ENCODE results near the gene RIPPLY2. TPM values are rescaled to one million over a fixed set of nuclear protein-coding genes. Genes with fewer than 3 reads are reported as not detected.
"Not testable (repeated sequence)": the region's sequence is repeated elsewhere in the genome, so short reads cannot be mapped to it uniquely, and the experiment has no call there.

RIPPLY2 gene, protein sequence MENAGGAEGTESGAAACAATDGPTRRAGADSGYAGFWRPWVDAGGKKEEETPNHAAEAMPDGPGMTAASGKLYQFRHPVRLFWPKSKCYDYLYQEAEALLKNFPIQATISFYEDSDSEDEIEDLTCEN
- total RNA-seq (not detected), polyA plus RNA-seq (not detected)

DNA sequence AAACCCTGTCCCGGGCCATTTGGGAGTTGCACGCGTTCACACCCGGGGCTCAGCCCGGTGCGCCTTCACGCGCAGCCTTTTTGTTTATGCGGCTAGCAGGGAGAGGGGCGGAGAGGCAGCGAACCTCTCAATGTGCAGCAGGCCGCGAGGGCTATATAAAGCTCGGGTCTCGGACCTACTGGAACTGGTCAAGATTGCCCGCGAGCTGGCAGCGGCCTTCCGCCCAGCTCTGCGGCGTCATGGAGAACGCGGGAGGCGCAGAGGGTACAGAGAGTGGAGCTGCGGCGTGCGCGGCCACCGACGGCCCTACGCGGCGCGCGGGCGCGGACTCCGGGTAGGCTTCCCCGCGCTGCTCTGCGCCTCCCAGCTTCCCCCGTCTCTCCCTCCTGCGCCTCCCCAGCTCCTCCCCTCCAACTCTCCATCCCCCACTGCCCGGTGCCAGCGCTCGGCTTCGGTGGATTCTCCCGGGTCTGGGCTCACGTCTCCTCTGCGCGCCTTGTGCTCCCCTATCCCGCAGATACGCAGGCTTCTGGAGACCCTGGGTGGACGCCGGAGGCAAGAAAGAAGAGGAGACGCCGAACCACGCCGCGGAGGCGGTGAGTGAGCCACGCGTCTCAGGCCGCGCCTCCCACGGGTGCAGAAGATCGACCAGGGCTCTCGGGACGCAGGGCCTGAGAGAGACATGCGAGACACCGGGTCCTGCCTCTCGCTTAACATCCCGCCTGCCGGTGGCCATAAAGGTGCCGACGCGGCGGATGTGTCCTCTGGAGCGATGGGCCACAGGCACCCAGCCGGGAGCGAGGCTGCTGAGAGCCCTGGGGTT lies at the start of gene RIPPLY2:
TSS of gene RIPPLY2 (plus strand) at position 183 of the 823 bp plus-strand sequence. CDS start at position 240, 57 bp downstream.
- H3K4me3 Mint-ChIP-seq, result peak within 1 kb of the TSS; percentile 48 to 82 (median 54)
- Histone ChIP-seq H3K4me3 (ENCODE audit: low read depth, low read length) (no peak within 1 kb of the TSS), H3K9me3 (ENCODE audit: control insufficient read depth in 2 of 2, low read length in 2 of 2) (no peaks in the 10 kb centered on the region), H3K4me1 (ENCODE audit: control insufficient read depth, insufficient read depth, low read length, poor library complexity, severe bottlenecking) (peaks cover 14% of the 10 kb centered on the region), H3K27me3 (ENCODE audit: control insufficient read depth, insufficient read depth, low read length) (peaks cover 40% of the 10 kb centered on the region), H3K27ac (ENCODE audit: insufficient read depth, low read length, poor library complexity, severe bottlenecking) (no peak within 1 kb of the TSS), H3K36me3 (ENCODE audit: control insufficient read depth, insufficient read depth, low read length) (no peaks in the 10 kb centered on the region)
- ATAC-seq (ENCODE audit: low read depth in 2 of 2) (peak in 1 of 2 donors; percentile 37), DNase-seq (peak in 1 of 3 donors; percentile 12)
- H3K27me3 Mint-ChIP-seq, result peaks cover 60% of the 10 kb centered on the region
- no peaks in the 10 kb centered on the region for H3K36me3 Mint-ChIP-seq
- H3K27ac Mint-ChIP-seq, result no peak within 1 kb of the TSS
- H3K9me3 Mint-ChIP-seq, result peaks cover 0 to 8% (median 0%) of the 10 kb centered on the region in 7 donors
- peaks cover 0 to 14% (median 4%) of the 10 kb centered on the region in 4 donors for H3K4me1 Mint-ChIP-seq

DNA sequence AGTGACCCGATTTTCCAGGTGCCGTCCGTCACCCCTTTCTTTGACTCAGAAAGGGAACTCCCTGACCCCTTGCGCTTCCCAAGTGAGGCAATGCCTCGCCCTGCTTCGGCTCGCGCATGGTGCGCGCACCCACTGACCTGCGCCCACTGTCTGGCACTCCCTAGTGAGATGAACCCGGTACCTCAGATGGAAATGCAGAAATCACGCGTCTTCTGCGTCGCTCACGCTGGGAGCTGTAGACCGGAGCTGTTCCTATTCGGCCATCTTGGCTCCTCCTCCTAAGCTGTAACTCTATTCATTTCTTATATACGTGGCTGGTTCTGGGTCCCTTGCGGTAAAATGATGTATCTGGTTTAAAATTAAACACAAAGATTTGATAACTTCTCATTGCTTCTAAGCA lies 49.7 kb upstream of the RIPPLY2 start:
- not testable (repeated sequence) for H3K36me3 Mint-ChIP-seq; DNase-seq; H3K27me3 ChIP-seq (ENCODE audit: control insufficient read depth, insufficient read depth, low read length); H3K9me3 Mint-ChIP-seq; H3K27ac ChIP-seq (ENCODE audit: insufficient read depth, low read length, poor library complexity, severe bottlenecking); H3K9me3 ChIP-seq (ENCODE audit: control insufficient read depth in 2 of 2, low read length in 2 of 2); H3K27ac Mint-ChIP-seq; H3K4me1 ChIP-seq (ENCODE audit: control insufficient read depth, insufficient read depth, low read length, poor library complexity, severe bottlenecking); H3K27me3 Mint-ChIP-seq; ATAC-seq (ENCODE audit: low read depth in 2 of 2); H3K4me3 Mint-ChIP-seq; H3K4me3 ChIP-seq (ENCODE audit: low read depth, low read length); H3K4me1 Mint-ChIP-seq; H3K36me3 ChIP-seq (ENCODE audit: control insufficient read depth, insufficient read depth, low read length)

DNA sequence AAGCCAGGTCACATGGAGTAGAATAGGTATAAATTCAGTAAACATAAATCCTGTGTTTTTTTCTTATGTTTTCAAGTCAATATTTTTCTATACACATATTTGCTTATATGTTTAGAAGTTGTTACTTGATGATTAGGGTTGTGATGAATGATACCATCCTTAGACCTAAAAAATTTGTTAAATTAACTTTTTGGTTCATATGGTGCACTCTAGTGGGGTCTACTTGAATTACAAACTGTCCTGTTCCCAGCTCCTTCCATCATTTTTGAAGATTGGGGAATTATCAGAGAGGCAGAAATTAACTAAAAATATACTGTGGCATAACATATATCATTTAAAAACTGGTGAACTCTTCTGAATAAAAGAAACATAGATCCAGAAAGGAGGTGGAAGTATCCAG lies 48.3 kb upstream of the RIPPLY2 start:
- no peak overlapping the region for H3K4me3 Mint-ChIP-seq
- ATAC-seq (ENCODE audit: low read depth in 2 of 2), result no peak

DNA sequence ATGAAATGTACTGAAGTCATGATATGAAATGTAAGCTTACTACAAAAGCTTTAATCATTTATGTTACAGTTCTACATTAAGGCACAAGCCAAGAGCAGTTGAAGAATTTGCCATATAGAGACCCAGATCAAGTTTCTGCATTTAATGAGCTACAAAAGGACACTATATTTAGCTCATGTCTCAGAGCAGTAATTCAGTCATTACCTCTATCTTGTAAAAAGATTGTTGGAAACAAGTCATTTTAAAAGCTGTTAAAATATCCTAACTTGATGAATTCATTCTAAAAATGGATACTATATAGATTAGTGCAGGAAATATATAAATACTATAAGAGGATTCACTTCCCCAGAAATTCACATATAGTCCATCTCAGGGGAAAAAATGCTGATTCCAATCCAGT lies 45.2 kb upstream of the RIPPLY2 start:
- H3K9me3 ChIP-seq (ENCODE audit: control insufficient read depth in 2 of 2, low read length in 2 of 2), result no peaks in the 10 kb centered on the region
- DNase-seq, result no peak
- H3K36me3 ChIP-seq (ENCODE audit: control insufficient read depth, insufficient read depth, low read length), result no peaks in the 10 kb centered on the region
- H3K4me3 Mint-ChIP-seq, result no peak overlapping the region
- H3K27ac Mint-ChIP-seq, result no peak overlapping the region
- no peaks in the 10 kb centered on the region for H3K36me3 Mint-ChIP-seq
- no peak overlapping the region for H3K27ac ChIP-seq (ENCODE audit: insufficient read depth, low read length, poor library complexity, severe bottlenecking)
- no peaks in the 10 kb centered on the region for H3K4me1 Mint-ChIP-seq
- H3K4me3 ChIP-seq (ENCODE audit: low read depth, low read length), result no peak overlapping the region
- H3K27me3 ChIP-seq (ENCODE audit: control insufficient read depth, insufficient read depth, low read length), result no peaks in the 10 kb centered on the region
- no peaks in the 10 kb centered on the region for H3K27me3 Mint-ChIP-seq
- no peak for ATAC-seq (ENCODE audit: low read depth in 2 of 2)
- H3K4me1 ChIP-seq (ENCODE audit: control insufficient read depth, insufficient read depth, low read length, poor library complexity, severe bottlenecking), result no peaks in the 10 kb centered on the region
- H3K9me3 Mint-ChIP-seq, result peaks cover 0 to 9% (median 0%) of the 10 kb centered on the region in 7 donors

More for the DNA sequence above, 48.3 kb upstream of the RIPPLY2 start:
- Histone ChIP-seq H3K4me3 (ENCODE audit: low read depth, low read length) (no peak overlapping the region), H3K36me3 (ENCODE audit: control insufficient read depth, insufficient read depth, low read length) (no peaks in the 10 kb centered on the region), H3K4me1 (ENCODE audit: control insufficient read depth, insufficient read depth, low read length, poor library complexity, severe bottlenecking) (no peaks in the 10 kb centered on the region), H3K27ac (ENCODE audit: insufficient read depth, low read length, poor library complexity, severe bottlenecking) (no peak overlapping the region), H3K27me3 (ENCODE audit: control insufficient read depth, insufficient read depth, low read length) (no peaks in the 10 kb centered on the region), H3K9me3 (ENCODE audit: control insufficient read depth in 2 of 2, low read length in 2 of 2) (no peaks in the 10 kb centered on the region)
- Mint-ChIP-seq H3K27ac (no peak overlapping the region), H3K27me3 (no peaks in the 10 kb centered on the region), H3K36me3 (no peaks in the 10 kb centered on the region), H3K9me3 (peaks cover 0 to 9% (median 0%) of the 10 kb centered on the region in 7 donors), H3K4me1 (no peaks in the 10 kb centered on the region)
- no peak for DNase-seq

DNA sequence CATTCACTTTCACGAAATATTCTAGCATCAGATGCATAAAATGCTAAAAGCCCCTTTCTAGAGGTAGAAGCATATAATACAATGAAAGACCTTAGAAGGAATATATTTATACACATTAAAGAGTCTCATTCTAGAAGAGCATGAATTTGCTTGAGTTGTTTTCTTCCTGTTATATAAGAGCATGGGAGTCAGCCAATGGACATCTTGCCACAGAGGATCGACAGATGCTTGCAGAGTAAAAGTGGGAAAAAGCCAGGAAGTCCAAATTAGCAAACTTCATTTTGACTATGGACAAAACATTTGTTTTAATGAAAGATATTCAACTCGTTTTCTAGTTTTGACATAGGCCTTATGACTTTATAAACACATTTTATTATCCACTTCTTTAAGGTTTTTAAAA lies 44.2 kb upstream of the RIPPLY2 start:
- DNase-seq (no peak), ATAC-seq (ENCODE audit: low read depth in 2 of 2) (no peak)
- H3K36me3 ChIP-seq (ENCODE audit: control insufficient read depth, insufficient read depth, low read length), result no peaks in the 10 kb centered on the region
- Mint-ChIP-seq H3K9me3 (peaks cover 0 to 8% (median 0%) of the 10 kb centered on the region in 7 donors), H3K27ac (no peak overlapping the region), H3K4me1 (no peaks in the 10 kb centered on the region), H3K4me3 (no peak overlapping the region), H3K36me3 (no peaks in the 10 kb centered on the region), H3K27me3 (no peaks in the 10 kb centered on the region)
- H3K4me3 ChIP-seq (ENCODE audit: low read depth, low read length), result no peak overlapping the region
- H3K27me3 ChIP-seq (ENCODE audit: control insufficient read depth, insufficient read depth, low read length), result no peaks in the 10 kb centered on the region
- H3K4me1 ChIP-seq (ENCODE audit: control insufficient read depth, insufficient read depth, low read length, poor library complexity, severe bottlenecking), result no peaks in the 10 kb centered on the region
- H3K9me3 ChIP-seq (ENCODE audit: control insufficient read depth in 2 of 2, low read length in 2 of 2), result no peaks in the 10 kb centered on the region
- no peak overlapping the region for H3K27ac ChIP-seq (ENCODE audit: insufficient read depth, low read length, poor library complexity, severe bottlenecking)

DNA sequence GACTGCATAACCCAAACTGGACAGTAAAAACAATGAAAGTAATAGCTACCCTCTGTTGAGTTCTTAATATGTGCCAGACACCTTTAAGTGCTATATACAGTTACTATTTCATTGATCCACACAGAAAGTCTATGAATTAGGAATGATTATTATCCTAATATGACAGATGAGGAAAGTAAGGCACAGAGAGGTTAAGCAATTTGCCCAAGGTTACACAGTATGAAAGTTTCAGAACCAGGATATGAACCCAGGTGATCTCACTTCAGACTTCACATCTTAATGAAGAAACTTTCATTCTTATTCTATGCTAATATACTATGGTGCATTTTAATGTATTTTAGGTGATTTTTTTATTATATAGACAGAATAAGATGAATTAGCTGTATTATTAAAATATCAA lies 40.6 kb upstream of the RIPPLY2 start:
- Histone ChIP-seq H3K4me3 (ENCODE audit: low read depth, low read length) (no peak overlapping the region), H3K27ac (ENCODE audit: insufficient read depth, low read length, poor library complexity, severe bottlenecking) (no peak overlapping the region), H3K27me3 (ENCODE audit: control insufficient read depth, insufficient read depth, low read length) (peaks cover 3% of the 10 kb centered on the region), H3K36me3 (ENCODE audit: control insufficient read depth, insufficient read depth, low read length) (no peaks in the 10 kb centered on the region), H3K9me3 (ENCODE audit: control insufficient read depth in 2 of 2, low read length in 2 of 2) (no peaks in the 10 kb centered on the region), H3K4me1 (ENCODE audit: control insufficient read depth, insufficient read depth, low read length, poor library complexity, severe bottlenecking) (no peaks in the 10 kb centered on the region)
- Mint-ChIP-seq H3K4me1 (no peaks in the 10 kb centered on the region), H3K4me3 (no peak overlapping the region), H3K27me3 (no peaks in the 10 kb centered on the region), H3K9me3 (no peaks in the 10 kb centered on the region), H3K36me3 (no peaks in the 10 kb centered on the region), H3K27ac (no peak overlapping the region)
- no peak for ATAC-seq (ENCODE audit: low read depth in 2 of 2)
- DNase-seq, result no peak

DNA sequence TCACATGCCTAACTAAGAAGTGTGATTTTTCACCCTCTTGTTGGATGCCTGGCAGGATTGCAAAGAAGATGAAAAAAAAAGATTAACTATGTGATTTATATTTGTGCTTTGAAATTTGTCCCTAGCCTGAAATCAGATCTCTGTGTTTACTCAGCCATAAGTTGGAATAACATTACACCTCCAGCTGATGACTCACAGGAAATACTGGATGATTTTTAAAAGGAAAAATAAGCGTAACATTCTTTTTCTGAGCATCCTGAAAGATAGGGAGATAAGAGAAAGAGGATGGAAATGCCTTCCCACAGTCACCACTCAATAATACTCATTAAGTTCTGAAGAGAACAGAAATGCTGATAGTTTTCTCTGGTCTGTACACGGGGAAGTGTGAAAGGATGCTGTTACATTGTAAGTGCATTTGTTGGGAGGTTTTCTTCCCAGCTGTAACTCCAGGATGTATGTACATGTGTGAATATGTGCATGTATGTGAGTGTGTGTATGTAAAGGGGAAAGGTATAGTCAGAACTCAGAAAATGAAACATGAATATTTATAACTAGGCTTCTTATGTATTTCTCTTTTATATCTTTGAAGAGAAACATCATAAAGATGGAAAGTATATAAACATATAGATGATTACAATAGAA lies 37.4 kb upstream of the RIPPLY2 start:
- no peak overlapping the region for H3K27ac ChIP-seq (ENCODE audit: insufficient read depth, low read length, poor library complexity, severe bottlenecking)
- Mint-ChIP-seq H3K4me3 (no peak overlapping the region), H3K36me3 (no peaks in the 10 kb centered on the region), H3K27ac (no peak overlapping the region), H3K27me3 (no peaks in the 10 kb centered on the region), H3K9me3 (peaks cover 0 to 4% (median 0%) of the 10 kb centered on the region in 7 donors), H3K4me1 (no peaks in the 10 kb centered on the region)
- no peak overlapping the region for H3K4me3 ChIP-seq (ENCODE audit: low read depth, low read length)
- H3K36me3 ChIP-seq (ENCODE audit: control insufficient read depth, insufficient read depth, low read length), result no peaks in the 10 kb centered on the region
- H3K4me1 ChIP-seq (ENCODE audit: control insufficient read depth, insufficient read depth, low read length, poor library complexity, severe bottlenecking), result no peaks in the 10 kb centered on the region
- ATAC-seq (ENCODE audit: low read depth in 2 of 2) (no peak), DNase-seq (no peak)
- H3K9me3 ChIP-seq (ENCODE audit: control insufficient read depth in 2 of 2, low read length in 2 of 2), result no peaks in the 10 kb centered on the region
- peaks cover 3% of the 10 kb centered on the region for H3K27me3 ChIP-seq (ENCODE audit: control insufficient read depth, insufficient read depth, low read length)

Measured in CD4-positive, CD25-positive, alpha-beta regulatory T cell (primary cell).